Mammary epithelial cell (primary cell): ENCODE measurements around the gene ARSB.

Source experiments
- CTCF ChIP-seq, 2 donors: IDR thresholded peaks in 1 of 2; conservative IDR thresholded peaks in 1 of 2; 2 replicates each; pipeline ENCODE4 v1.5.1; 2011 to 2012; ENCODE audit warnings: inconsistent platforms in 2 of 2, low read length in 2 of 2, mild to moderate bottlenecking in 2 of 2, control low read depth in 1 of 2, low read depth in 1 of 2; ENCODE audit not compliant: insufficient read depth in 1 of 2; ENCODE audit errors: extremely low read depth in 1 of 2
- EZH2 ChIP-seq: IDR thresholded peaks from 2 replicates; pipeline ENCODE4 v1.6.1; 2012; ENCODE audit warnings: low read length, inconsistent platforms, borderline replicate concordance

- TF ChIP-seq CTCF (conservative IDR thresholded peaks at IDR 0.05 in 1 of 2, IDR thresholded peaks at IDR 0.05 in 1 of 2; ENCODE audit: extremely low read depth in 1 of 2, insufficient read depth in 1 of 2, low read depth in 1 of 2, low read length in 2 of 2) (no peak), EZH2 (no peak)
These were observed 205.1 kb downstream of the ARSB start for GRCh38 chr5:78779771-78780616.
